ENCODE results near the gene OBSCN.
"Not testable (repeated sequence)": the region's sequence is repeated elsewhere in the genome, so short reads cannot be mapped to it uniquely, and the experiment has no call there.

The OBSCN gene

DNA sequence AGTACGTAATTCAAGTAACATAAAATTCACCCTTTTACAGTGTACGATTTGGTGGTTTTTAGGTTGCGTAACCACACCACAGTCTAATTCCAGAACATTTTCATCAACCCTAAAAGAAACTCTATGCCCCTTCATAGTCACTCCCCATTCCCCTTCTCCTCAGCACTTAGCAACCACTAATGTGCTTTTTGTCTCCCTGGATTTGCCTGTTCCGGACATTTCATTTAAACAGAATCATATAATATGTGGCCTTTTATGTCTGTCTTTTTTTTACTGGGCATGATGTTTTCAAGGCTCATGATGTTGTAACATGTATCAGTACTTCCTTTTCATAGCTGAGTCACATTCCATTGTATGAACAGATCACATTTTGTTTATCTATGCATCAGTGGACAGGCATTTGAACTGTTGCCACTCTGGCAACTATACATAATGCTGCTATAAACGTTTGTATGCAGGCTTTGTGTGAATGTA, 20.8 kb downstream of the OBSCN start:
- ATAC-seq: no peak

DNA sequence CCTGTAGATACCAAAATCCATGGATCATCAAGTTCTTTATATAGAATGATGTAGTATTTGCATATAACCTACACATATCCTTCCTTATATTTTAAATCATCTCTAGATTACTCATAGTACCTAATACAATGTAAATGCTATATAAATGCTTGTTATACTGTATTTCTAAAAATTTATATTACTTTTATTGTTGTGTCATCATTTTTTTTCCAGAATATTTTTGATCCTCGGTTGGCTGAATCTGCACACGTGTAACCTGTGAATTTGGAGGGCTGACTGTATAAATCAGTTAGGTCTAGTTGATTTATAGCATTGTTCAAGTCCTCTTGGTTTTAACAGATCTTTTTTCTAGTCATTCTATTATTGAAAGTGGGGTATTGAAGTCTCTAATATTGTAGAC, 23.3 kb downstream of the OBSCN start:
- no peak for ATAC-seq

DNA sequence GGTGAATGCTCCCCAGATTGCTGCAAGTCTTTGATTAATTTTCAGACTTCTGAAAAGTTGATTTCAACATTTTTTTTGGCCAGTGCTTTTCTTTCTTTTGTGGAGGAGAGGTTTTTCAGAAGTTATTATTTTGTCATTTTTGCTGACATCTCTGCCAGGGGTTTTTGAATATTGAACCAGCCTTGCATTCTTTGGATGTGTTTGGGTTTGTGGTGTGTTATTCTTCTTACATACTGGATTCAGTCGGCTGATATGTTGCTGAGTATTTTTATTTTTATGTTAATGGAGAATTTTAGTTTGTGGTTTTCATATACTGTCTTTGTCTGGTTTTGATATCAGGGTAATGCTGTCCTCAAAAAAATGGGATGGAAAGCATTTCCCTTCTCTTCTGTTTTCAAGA, 25.3 kb downstream of the OBSCN start:
- no peak for ATAC-seq

DNA sequence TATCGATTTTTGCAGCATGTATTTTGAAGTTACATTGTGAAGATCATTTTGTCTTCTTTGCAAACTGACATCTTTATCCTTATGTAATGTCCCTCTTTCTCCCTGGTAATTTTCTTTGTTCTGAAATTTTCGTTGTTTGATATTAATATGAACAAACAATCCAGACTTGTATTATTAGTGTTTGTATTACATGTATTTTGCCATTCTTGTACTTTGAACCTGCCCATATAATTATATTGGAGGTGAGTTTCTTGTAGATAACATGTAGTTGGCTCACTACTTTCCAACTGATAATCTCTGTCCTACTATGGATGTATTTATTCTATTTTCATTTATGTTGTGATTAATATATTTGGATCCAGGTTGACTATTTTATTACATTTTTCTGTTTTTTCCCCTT, 27.1 kb downstream of the OBSCN start:
- ATAC-seq: no peak

DNA sequence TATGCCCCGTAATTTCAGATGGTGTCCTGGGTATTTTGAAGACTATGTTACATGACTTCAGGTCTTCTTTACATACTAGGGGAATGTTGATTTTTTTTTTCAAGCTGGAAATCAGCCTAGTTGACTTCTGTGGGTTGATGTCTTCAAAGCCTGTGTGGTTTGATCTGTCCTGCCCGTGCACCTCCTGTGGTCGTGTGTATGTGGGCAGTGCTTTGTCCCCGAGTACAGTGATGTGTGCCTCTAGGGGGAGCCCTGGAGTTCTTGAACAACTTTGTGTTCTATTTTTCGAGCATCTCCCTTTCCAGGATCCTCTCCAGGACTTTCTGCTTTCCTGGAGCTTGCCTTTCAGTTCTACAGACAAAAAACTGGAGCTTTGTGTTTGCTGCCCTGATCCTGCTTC, 28.9 kb downstream of the OBSCN start:
- no peak for ATAC-seq

DNA sequence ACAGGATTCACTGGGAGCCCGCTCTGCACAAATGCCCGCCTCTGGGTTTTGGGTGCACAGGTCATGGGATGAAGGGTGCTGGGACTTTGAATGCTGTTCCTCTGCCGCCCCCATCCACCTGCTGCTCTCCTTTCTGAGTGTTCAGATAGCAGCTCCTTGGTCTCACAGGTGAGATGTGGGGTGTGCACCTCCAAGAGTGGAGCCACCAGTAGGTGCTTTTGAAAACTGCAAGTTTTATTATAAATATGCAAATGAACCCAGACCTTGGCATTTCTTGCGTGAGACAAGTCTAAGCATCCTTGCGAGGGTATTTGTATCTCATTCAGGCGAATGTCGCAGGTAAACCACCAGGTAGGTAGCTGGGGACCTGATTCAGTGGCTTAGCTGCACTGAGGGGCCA, 30.2 kb downstream of the OBSCN start:
- no peak for ATAC-seq

DNA sequence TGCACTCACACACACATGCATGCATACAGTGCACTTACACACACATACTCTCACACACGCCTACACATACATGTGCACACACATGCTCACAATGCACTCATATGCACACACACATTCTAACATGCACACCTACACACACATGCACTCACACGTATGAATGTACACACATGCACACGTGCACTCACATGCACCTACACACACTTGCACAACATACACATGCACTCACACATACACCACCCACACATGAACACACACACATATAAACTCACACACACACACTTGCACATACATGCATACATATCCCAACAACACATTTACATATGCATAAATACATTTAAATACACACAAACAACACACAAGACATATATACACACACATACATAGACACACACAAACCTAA, 30.6 kb downstream of the OBSCN start:
- ATAC-seq: no peak

DNA sequence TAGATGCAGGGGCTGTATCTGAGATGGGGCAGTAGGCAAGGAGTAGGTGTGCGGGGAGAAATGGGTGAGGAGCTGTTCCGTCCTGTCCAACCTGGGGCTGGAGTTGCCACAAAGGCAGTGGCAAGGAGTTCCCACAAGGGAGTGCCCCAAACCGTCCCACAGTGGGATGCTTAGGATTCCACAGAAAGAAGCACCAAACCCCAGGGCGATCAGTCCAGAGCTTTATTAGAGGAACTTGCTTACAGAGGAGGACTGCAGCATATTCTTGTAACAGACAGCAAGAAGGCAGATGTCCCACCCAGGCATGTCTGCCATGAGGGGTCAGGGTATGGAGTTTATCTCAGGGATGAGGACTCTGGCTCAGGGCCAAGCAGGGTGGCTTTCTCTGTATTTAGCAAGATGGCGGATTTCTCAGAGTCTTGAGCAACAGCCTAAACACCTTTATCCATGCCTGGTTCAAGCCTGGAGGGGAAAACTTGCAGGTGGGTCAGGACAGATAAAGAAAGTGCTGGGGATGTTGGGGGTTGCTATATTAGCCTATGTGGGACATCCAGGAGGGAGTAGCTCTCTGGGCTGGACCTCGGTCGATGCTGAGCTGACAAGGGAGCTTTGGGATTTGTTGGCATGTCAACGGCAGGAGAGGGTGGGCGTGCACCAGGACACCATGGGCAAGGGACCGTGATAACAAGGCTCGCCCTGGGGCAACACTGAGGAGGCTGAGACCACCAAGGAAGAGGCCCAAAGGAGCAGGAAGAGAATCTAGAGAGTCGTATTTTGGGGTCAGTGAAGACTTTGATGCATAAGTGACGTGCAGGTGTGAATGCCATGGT, 32.8 kb downstream of the OBSCN start:
- ATAC-seq: no peak

DNA sequence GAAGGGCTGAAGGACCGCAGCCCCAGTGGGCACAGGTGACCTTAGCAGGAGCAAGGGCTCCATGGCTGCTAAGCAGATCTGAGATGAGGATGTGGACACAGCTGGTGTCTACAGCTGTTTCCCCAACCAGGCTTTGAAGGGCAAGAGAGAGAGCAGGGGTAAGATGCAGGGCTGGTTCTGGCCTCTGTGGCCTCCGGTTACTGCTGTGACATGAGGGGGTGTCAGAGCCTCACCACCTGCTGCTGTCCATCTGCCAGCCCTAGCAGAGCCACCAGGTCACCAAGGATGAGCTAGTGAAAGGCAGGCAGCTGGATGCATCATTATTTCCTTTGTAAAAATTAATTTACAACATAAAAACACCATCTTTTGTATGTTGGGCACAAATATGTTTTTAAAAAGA, 33.4 kb downstream of the OBSCN start:
- no peak for ATAC-seq

DNA sequence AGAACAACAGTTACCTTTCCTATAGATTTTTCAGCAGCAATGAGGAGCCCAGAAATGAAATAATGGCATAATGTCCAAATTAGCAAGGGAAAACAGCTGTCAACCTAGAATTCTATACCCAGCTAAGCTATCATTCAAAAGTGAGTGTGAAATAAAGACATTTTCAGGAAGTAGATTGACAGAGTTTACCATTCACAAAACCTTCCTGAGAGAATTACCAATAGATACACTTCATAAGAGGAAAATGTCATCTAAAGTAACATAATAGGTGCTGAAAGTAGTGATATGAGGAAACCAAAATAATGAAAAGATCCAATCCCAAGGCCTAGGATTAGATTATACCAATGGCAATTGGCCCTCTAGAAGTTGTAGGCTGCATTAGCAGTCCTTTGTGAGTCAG, 34.6 kb downstream of the OBSCN start:
- ATAC-seq: no peak

DNA sequence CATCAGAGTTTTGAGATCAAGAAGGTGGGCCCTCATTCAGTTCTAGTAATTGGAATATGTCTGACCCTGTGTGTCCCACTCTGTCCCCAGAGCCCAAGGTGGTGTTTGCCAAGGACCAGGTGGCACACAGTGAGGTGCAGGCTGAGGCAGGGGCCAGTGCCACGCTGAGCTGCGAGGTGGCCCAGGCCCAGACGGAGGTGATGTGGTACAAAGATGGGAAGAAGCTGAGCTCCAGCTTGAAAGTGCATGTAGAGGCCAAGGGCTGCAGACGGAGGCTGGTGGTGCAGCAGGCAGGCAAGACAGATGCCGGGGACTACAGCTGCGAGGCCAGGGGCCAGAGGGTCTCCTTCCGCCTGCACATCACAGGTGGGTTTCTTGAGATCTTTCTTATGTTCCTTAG, 35.2 kb downstream of the OBSCN start:
- no peak for ATAC-seq

DNA sequence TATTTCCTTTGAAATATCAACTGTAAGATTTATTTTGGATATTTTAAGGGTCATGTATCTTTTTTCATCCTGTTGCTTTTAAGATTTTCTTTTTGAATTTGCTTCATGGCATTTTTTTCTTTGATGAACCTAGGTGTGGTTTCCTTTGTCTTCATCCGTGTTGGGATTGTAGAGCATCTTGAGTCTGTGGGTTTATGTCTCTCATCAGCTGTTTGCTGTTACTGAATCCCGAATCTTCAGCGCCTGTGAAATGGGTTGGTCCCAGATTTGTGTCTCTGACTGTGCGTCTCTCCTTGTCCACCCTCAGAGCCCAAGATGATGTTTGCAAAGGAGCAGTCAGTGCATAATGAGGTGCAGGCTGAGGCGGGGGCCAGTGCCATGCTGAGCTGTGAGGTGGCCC, 36.1 kb downstream of the OBSCN start:
- ATAC-seq: not testable (repeated sequence)

DNA sequence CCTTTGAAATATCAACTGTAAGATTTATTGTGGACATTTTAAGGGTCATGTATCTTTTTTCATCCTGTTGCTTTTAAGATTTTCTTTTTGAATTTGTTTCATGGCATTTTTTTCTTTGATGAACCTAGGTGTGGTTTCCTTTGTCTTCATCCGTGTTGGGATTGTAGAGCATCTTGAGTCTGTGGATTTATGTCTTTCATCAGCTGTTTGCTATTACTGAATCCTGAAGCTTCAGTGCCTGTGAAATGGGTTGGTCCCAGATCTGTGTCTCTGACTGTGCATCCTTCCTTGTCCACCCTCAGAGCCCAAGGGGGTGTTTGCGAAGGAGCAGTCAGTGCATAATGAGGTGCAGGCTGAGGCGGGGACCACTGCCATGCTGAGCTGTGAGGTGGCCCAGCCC, 37.3 kb downstream of the OBSCN start:
- ATAC-seq: no peak

DNA sequence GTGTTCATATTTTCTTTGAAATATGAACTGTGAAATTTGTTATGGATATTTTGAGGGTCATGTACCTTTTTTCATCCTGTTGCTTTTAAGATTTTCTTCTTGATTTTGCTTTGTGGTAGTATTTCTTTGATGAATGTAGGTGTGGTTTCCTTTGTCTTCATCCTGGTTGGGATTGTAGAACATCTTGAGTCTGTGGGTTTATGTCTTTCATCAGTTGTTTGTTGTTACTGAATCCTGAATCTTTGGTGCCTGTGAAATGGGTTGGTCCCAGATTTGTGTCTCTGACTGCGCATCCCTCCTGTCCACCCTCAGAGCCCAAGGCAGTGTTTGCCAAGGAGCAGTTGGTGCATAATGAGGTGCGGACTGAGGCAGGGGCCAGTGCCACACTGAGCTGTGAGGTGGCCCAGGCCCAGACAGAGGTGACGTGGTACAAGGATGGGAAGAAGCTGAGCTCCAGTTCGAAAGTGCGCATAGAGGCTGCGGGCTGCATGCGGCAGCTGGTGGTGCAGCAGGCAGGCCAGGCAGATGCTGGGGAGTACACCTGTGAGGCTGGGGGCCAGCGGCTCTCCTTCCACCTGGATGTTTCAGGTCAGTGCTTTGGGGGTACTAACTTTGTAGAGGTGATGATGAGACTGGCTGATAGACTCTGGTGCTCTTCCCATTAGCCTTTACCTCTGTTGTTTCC, 38.5 kb downstream of the OBSCN start:
- ATAC-seq: no peak

DNA sequence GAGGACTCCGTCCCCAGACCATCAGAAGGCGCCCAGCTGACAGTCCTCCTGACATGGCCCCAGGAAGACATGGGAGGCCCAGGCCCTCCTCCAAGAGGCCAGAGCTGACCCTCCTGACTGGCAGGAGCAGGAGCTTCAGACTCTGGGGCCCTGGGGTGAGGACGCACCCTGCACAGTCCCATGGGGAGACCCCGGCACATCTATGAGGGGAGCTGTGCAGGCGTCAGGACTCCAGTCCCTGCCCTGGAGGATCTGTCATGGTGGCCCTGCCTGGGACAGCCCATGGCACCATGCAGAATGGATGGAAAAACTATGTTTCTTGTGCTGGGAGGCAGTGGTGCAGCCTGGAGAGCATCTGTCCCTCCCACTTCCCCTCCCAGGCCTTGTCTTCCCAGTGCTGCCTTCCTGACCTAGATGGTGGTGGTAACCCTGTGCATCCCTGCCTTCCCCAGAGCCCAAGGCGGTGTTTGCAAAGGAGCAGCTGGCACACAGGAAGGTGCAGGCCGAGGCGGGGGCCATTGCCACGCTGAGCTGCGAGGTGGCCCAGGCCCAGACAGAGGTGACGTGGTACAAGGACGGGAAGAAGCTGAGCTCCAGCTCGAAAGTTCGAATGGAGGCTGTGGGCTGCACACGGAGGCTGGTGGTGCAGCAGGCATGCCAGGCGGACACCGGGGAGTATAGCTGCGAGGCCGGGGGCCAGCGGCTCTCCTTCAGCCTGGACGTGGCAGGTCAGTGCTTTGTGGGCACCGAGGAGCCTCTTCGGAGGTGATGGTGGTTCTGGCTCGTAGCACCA, 41.9 kb downstream of the OBSCN start:
- no peak for ATAC-seq

DNA sequence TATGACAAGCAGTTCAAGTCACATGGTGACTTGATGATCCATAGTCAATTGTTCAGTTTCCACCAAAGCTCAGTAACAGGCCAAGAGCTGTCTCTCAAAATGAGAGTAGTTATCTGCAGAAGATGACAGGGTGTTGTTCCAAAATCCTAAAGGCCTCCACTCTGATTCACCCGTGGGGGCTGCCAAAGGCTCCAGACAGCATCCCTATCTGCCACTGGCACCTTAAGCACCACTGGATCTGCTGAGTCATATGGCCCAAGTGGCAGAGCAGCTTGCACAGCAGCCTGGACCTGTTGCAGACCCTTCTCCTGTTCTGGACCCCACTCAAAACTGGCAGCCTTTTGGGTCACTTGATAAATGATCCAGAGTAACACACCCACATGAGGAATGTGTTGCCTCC, 44.6 kb downstream of the OBSCN start:
- ATAC-seq: not testable (repeated sequence)

DNA sequence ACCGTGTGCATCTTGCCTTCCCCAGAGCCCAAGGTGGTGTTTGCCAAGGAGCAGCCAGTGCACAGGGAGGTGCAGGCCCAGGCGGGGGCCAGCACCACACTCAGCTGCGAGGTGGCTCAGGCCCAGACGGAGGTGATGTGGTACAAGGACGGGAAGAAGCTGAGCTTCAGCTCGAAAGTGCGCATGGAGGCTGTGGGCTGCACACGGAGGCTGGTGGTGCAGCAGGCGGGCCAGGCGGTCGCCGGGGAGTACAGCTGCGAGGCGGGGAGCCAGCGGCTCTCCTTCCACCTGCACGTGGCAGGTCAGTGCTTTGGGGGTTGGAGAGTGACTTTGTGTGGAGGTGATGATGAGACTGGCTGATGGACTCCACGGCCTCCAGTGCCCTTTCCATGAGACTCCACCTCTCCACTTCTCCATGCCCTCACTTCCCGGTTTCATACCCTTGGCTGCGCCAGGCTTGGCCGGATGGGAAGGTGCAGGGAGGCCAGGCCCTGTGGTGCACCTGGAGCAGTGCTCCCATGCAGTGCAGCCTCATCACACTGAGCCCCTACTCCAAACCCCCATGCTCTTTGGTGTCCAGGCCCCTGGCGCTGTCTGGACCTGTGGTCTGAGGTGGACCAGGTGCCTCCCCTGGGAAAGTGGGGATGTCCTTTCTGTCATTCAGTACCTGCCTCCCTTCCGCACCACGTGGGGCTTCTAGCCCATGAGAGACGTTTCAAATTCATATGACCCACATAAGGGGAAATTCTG, 49.0 kb downstream of the OBSCN start:
- ATAC-seq: no peak

DNA sequence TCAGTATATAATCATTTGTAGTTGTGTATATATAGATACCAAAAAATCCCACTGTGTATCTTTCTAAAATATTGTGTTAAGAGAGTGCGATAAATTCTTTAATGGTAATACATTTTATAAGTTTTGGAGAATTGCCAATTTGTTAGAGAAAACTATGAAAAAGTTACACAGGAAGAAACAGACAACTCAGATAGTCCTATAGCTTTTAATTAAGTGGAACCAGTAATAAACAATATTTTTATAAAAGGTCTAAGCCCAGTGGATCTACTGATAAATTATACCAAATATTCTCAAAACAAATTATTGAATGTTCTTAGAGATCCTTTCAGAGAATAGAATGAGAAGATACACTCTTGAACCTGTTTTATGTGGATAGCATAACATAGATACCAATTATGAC, 50.6 kb downstream of the OBSCN start:
- ATAC-seq: no peak

DNA sequence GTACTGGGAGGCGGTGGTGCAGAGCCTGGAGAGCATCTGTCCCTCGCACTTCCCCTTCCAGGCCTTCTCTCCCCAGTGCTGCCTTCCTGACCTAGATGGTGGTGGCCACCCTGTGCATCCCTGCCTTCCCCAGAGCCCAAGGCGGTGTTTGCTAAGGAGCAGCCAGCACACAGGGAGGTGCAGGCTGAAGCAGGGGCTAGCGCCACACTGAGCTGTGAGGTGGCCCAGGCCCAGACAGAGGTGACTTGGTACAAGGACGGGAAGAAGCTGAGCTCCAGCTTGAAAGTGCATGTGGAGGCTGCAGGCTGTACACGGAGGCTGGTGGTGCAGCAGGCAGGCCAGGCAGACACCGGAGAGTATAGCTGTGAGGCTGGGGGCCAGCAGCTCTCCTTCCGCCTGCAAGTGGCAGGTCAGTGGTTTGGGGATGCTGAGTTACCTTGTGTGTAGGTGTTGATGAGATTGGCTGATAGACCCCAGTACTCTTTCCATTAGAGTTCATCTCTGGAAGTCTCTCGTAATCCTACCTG, 51.6 kb downstream of the OBSCN start:
- no peak for ATAC-seq

DNA sequence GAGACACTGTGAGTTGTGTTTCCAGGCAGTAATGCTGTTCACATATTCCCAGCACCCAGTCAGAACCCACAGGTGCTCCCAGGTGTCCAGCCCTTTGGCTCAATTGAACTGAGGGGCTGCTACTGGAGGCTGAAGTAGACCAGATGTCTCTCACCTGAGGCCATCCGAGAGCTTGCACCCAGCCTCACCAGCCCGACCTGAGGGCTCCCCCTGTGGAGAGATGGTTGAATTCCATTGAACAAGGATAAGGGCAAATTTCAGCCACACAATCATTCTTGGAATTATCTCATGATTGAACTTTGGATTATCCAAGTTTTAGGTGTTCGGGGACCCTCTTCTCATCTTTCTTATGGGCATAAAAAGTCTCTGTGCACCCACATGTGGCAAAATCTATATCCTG, 52.1 kb downstream of the OBSCN start:
- ATAC-seq: no peak

DNA sequence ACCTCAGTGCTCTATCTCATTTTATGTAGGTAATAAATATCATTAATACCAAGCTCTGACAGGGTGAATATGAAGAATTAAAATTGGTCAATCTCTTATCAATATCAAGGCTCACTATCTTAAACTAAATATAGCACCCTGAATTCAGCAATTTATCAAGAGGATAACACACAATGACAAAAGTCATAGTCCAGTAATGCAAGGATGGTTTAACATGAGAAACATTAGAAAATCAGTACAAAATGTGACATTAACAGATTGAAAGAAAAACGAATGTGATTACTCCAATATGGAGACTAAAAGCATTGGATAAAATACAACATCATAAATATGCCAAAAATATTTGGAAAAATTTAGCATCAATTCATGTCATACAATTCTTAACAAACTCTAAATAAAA, 53.9 kb downstream of the OBSCN start:
- ATAC-seq: no peak

DNA sequence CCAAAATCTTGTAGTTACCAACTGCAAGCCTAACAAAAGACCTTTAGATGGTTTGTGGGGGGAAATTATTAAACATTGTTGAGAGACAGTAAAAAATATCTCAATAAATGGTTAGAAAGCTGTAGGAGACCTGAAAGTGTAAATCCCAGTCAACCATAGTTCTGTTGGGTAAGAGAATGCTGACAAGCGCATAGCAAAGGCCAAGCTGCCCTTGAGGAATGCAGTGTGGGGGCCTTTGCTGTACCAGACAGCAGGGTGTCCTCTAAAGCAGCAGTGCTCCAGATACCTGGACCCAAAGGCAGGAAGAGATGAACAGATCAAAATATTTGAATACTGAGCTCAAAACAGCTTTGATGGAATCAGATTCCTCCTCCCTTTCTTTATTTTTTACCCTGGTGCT, 54.6 kb downstream of the OBSCN start:
- ATAC-seq: no peak

DNA sequence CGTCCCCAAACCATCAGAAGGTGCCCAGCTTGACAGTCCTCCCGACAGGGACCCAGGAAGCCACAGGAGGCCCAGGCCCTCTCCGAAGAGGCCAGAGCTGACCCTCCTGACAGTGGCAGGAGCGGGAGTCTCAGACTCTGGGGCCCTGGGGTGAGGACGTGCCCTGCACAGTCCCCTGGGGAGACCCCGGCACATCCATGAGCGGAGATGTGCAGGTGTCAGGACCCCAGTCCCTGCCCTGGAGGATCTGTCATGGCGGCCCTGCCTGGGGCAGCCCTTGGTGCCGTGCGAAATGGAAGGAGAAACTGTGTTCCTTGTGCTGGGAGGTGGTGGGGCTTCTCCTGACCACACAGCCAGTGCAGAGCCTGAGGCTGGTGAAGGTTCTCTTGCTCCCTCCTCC, 55.8 kb downstream of the OBSCN start:
- ATAC-seq: no peak
